ENCODE data around the gene DCPS.
"Not testable (repeated sequence)": the region's sequence is repeated elsewhere in the genome, so short reads cannot be mapped to it uniquely, and the experiment has no call there.

Gene DCPS

DNA sequence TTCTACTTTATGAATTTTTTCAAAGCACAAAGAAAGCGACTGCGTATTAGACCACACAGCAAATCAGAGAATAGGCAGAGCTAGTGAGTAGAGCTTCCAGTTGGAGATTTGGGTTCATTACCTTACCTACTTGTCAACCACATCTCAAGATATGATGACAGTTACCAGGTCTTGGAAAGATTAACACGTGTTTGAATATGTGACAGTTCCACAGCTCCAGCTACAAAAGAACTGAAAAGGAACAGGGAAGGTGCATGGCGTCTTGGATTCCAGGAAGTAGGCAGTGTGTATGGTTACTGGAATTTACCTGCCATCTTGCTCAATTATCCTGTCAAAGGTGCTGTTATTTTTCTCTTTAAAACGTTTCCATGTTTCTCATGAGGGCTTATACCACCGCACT lies 15.6 kb upstream of the DCPS start:
- no peak for DNase-seq (ENCODE audit: low read depth)

DNA sequence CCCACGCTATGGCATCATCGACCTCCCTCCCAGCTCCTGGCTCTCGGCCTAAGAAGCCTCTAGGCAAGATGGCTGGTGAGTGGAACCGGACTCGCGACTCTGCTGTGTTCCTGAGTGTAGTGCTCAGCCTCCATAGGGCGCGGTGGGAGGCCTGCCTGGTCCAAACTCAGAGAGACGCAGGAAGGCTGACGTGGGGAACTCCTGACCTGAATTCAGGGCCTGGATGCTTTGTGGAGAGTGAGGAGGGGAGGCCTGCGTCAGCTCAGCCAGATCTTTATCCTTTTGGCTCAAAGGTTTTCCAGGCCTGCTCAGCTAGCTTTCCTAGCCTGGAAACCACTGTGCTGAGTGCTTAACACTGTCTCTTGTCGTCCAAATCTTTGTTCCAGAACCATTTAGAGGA lies 13.0 kb upstream of the DCPS start:
- no peak for DNase-seq (ENCODE audit: low read depth)

DNA sequence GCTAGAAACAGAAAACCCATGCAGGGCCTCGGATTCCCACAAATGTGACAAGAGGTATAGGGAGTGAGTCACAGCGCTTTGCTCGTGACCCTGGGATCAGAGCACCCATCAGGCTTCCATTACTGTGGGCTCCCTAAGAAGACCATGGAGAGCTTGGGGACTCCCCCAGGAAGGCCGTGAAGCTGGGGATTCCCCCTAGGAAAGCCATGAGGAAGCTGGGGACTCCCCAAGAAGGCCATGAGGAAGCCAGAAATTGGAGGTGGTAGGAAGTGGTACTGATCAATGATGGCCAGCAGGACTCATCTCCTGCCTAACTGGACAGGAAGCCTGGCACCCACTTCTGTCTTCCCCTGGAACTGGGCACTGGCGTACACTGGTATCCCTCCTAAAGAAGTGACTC lies 10.1 kb upstream of the DCPS start:
- DNase-seq (ENCODE audit: low read depth), result no peak

DNA sequence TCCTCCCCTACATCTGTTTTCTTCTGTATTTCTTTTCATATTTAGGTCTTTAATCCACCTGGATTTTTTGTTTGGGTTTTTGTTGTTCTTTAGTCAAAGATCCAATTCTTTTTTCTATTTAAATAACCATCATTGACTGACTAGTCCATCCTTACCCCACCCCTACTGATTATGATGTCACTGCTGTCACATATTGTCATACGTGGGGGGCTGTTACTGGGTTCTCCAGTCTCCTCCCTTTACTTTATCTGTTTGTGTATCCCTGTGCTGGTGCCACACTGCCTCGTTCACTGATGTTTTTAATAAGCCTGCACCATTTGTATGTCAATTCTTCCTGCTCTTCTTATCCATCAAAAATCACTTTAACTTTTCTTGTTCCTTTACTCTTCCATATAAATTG lies 6.9 kb upstream of the DCPS start:
- DNase-seq (ENCODE audit: low read depth), result no peak

DNA sequence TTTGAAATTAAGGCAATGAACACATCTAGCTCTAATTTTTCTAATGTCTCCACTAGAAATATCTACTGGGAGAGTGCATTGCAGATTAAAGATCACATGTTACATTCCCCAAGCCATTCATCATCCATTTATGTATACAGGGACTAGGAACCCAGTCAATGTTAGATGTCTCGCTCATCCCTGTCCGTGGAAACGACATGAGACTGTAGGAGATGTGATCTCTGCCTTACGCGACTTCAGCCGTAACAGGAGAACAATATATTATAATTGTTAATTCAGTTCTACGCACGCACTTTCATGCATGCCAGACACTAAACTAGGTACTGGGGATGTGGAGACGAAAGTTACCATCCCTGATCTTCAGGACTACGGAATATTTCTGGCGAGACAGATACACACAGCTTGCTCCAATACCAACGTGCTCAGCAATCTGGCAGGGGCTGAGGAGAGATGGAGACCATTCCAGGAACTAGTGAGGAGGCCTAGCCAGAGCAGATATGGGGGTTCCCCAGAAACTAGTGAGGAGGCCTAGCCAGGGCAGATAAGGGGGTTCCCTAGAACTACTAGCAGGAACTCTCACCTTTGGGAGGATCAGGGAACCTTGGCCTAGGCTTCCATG lies 706 bp downstream of the DCPS start:
- no peak for DNase-seq (ENCODE audit: low read depth)

DNA sequence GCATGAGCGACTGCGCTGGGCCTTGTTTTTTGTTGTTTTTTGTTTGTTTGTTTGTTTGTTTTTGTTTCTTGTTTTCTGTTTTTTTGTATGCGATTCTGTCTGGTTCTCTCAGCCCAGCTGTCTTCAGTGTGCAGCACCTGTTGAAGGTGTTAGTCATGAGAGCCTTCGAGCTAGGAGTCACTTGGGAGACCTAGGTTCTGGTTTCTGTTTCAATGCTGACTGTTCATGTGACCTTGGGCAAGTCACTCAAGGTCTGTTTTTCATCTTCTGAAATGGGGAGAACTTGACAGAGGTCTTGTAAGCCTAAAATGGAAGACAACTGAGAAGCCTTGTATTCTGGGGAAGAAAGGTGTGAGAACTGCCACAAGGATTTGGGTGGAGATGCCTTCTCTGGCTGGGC lies 1.8 kb downstream of the DCPS start:
- DNase-seq (ENCODE audit: low read depth), result no peak

DNA sequence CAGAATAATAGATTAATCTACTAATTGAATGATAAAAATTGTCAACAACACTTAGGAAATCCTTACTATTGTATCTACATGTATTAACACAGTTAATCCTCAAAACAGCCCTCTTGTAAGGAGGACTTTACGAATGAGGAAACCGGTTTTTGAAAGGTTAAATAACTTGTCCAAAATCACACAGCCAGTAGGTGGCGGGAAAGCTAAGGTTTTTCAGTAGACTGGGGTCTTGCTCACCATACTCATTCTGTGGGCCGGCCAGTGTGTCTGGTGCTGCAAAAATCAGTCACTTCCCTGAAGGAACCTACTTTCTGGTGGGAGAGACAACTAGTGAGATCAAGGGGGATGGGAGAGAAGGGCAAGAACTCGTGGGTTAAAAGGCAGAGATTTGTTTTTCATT lies 3.8 kb downstream of the DCPS start:
- DNase-seq (ENCODE audit: low read depth), result no peak

DNA sequence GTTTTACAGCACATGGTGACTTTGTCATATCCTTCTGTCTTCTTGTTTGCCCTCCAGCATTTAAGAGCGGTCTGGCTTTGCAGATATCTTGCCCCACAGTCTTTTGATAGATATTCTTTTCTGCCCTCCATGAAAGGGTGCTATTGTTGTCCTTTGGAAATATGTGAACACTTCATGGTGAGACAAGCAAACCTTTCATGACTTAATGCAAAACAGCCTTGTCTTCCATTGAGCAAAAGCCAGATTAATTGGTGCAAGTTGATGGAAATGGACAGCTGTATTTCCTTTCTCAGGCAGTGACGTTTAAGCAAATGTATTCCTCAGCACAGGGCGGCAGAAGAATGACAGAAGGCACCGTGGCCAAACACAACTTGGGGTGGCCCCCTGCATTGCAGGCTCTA lies 4.4 kb downstream of the DCPS start:
- no peak for DNase-seq (ENCODE audit: low read depth)

DNA sequence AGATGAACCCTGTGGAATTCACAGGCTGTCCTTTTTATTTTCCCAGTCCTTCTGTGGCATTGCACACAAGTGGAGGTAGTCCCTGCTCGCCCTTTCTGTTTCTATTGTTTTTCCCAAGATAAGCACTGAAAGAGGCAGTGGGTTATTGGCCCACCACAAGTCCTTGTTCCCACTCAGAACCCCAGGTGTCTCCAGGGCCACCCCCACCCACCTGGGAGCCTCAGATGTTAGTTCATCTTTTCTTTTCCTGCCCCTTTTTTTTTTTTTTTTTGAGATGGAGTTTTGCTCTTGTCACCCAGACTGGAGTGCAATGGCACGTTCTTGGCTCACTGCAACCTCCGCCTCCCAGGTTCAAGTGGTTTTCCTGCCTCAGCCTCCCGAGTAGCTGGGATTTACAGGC lies 4.9 kb downstream of the DCPS start:
- DNase-seq (ENCODE audit: low read depth), result not testable (repeated sequence)

DNA sequence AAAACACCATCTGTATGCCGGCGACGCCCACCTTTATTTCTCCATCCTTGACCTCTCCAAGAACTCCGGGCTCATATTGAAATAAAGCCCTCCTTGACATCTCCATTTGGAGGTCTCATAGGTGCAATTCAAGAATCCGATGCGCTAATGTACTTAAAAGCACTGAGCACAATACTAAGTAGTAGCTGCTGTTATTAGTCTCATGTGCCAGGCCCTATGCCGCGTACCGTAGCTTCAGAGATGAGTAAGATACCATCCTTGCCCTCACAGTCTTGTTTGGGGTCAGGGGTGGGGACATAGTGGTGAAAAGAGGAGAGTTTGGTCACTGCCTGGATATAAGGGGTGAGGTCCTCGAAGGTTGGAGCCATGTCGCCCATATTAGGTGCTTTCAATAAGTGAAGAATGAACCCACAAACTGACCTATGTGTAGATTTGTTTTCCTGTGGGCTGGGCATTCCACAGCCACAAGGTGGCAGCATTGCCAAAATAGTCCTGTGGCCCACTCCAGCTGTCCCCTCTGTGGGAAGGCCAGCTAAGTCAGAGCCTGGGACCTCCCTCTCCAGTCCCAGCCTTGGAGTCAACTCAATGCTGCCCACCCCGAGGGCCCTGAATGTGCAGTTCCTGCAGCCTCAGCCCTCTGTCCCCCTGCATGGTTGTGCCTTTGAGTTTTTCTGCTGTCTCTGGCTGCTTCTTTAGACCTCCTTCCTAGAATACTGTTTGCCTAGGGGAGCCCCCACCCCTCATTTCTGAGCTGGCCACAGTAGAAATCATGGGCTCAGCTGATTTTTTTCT lies 6.5 kb downstream of the DCPS start:
- no peak for DNase-seq (ENCODE audit: low read depth)

DNA sequence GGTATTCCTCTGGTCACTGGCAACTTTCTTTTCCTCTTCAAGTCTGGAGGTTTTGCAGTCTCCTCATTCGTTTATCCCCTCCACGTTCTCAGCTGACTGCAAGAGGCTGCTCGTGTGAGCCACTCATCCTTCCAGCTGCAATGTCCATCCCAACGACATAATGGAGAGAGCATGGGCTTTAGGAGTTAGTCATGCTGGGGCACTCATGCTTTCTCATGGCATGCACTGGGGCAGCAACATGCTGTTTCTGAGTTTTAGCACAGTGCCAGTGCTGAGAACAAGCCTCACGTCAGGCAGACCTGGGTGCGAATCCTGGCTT lies 7.1 kb downstream of the DCPS start:
- no peak for DNase-seq (ENCODE audit: low read depth)

DNA sequence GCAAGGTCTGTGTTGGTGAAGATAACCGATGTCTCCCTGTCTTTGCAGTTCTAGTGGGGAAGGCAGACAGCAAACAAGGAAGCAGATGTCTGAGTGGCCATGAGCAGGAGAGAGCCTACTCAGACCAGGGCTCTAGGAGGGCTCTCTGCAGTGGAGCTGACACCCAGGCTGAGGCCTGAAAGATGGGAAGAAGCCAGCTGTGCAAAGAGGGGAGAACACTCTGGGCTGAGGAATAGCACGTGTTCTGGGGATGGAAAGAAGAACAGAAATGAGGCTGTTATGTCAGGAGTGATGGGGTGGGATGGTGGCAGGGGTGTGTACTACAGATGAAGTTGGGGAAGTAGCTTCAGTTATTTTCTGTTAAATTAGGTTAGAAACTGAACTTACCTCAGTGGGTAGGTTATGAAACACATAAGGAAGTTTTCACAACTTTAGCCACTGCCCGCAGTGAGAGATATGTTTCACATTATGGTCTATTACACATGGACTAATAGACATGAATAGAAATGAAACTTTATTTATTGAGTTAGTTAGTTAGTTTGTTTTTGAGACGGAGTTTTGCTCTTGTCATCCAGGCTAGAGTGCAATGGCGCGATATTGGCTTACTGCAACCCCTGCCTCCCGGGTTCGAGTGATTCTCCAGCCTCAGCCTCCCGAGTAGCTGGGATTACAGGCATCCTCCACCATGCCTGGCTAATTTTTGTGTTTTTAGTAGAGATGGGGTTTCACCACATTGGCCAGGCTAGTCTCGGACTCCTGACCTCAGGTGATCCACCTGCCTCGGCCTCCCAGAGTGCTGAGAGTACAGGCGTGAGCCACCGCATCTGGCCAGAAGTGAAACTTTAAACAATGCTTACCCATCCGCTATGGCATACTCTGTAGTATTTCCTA lies 7.8 kb downstream of the DCPS start:
- no peak for DNase-seq (ENCODE audit: low read depth)

DNA sequence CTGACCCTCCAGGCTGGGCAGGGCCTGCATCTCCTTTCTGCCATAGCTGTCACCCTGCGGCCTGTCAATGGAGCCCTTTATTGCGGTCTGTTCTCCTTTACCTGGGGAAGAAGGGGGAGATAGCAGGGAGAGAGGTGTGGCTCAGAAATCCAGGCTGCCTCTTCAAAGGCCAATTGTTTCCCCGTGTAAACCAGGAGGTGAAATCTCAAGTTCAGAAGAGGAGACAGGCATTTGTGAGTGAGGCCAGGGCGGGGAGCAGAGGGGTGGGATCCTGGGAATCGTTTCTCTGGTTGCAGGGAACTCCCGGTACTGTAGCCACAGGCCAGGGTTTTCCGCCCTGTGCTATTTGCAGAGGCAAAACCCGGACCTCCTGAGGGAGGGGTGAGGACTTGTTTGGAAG lies 9.1 kb downstream of the DCPS start:
- no peak for DNase-seq (ENCODE audit: low read depth)

DNA sequence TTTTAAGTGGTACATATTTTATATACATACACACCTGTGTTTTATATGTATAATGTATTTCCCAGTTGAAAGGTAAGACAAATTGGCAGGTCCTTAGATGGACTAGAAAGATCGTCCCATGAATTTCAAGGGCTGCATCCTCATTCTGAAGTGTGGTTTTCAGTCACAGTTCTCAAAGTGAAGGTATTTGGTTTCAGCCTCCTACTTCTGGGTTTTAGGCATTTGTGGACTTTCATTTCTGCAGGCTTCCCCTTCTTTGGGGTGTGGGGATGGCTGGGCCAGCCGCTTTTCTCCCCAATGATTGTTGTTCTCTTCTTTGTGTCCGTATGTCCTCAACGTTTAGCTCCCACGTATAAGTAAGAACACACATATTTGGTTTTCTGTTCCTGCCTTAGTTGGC lies 10.0 kb downstream of the DCPS start:
- DNase-seq (ENCODE audit: low read depth), result no peak

DNA sequence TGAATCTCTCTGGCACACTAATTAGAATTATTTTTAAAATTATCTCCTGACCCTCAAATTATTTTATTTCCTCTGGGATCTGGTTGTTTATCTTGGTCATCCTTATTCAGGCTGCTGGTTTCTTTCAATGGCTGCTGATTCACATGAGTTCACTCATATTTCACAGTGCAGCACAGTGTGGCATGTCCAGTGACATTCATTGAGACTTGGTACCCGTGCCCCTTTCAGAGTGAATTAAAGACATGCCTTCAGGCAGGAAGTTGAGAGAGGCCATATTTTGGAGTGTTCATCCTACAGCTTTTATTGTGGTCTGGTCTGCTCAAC lies 13.5 kb downstream of the DCPS start:
- no peak for DNase-seq (ENCODE audit: low read depth)

DNA sequence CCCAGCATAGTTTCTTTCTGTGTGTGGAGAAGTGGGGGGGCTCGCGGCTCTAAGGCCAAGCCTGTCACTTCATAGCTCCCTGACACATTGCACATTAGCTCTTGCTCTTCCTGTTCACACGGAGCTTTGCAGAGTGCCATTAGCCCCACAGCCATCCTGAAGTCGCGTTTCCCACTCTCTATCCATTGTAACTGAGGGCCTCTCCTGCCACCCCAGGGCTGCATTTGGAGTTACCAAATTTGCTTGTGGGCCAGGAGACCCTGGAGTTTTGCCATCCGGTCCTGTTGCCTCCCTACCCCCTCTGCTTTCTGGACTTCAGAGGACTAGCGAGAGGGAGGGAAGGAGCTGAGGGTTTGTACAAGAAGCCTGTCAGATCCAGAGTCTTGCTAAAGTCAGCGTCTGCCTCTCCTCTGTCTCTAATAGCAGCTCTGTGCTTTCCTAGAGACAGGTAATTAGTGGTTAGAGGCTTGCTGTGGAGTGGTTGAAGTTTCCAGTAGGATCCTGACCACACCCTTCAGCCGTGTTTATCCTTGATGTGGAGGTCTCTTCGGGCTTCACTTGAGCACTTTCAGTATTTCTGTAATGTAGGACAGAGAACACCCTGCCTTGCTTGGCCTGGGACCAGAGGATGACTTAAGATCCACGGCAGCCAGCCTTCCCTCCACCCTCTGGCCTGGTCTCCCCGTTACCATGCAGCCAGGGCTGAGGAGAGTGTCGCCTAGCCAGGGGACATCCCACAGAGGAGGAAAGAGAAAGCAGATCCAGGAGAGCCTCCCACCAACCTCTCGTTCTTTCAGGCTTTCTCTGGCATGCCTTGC lies 14.1 kb downstream of the DCPS start:
- DNase-seq (ENCODE audit: low read depth), result no peak

DNA sequence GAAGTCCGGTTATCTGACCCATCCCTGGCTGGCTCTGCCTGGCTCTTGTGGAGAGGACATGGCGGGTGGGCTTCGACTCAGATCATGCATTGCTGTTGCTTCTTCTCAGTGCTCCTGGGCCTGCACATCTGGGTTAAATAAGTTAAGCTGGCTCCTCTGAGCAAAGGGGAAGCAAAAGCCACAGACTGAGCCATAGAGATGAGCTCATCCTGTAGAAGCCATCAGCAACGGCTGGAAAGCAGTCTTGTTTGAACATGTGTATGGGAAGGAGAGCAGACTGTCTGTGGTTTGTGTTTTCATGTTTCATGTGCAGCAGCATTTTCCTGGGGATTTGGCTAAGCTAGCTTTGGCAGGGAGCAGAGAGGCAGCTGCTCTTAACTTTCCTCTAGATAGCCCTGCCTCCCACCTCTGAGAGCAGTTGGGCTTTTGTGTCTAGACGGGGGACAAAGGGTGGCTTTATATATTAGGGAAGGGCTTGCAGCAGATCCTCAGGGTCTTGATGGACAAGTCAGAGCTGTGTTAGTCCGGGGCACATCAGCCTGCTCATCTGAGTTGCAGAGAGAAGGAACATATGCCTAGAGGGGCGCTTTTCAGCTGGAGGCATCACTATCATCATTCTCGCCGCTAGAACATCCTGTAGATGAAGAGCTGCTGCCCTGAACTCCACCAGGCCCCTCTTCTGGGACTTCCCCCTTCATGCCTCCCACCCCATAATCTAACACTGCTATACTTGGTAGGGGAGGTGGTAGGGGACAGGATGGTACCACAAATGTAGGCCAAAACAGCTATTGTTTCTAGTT lies 14.9 kb downstream of the DCPS start:
- DNase-seq (ENCODE audit: low read depth), result no peak

DNA sequence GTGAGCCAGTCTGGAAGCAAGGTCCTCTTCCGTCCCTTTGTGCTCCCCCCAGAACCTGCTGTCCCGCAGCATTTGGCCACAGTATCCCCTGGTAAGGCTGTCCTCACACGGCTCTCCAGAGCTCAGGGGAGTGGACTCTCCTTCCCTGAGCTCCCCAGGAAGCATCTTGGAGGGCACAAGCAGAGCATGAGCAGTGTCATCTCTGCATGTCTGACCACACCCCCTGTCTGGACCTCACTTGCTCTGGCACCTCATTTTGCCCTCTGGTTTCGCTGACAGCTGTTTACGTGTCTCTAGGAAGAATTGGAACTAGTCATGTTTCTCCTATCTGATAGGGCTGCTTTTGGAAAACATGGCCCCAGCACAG lies 15.5 kb downstream of the DCPS start:
- DNase-seq (ENCODE audit: low read depth), result no peak

DNA sequence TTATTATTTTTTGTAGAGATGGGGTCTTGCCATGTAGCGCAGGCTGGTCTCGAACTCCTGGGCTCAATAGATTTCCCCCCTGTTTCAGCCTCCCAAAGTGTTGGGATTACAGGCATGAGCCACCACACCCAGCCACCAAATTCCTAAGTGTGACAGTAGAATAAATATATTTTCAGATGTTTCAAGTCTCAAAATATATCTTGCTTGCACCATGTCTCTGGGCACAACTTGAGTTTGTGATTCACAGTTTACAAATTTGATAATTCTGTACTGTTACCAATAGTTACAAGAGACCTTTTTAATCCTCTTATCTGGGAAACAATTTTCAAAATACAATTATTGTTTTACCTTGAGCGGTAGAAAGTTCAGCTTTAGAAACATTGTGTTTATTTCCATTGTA lies 19.1 kb downstream of the DCPS start:
- DNase-seq (ENCODE audit: low read depth), result no peak

DNA sequence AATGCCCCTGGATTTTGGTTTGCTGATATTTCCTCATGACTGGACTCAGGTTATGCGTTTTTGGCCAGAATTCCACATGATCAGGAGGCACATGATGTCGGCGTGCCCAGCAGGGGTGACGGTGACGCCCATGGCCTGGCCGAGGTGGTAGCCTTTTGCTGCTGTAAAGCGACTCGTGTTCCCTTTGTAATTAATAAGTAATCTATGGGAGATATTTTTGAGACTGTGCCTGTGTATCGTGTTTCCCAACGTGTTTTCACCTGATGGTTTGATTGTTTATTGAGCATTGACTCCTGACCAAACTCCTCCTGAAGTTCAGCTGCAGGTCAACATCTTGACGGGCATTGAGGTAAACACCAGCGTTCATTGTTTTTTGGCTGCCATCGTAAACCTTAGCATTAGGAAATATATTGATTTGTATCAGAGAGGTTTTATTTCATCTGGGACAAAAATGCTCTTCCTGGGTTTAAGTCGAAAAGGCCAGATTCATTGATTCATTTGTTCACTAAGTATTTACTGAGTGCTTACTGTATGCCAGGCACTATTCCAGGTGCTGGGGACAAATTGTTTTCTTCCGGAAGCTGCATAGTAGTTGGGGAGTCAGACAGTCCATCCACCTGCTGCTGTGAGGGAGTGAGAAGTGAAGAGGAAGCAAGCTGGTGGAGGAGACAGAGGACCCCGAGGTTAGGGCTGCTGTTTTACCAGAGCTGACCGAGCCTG lies 23.6 kb downstream of the DCPS start:
- DNase-seq (ENCODE audit: low read depth), result no peak

DNA sequence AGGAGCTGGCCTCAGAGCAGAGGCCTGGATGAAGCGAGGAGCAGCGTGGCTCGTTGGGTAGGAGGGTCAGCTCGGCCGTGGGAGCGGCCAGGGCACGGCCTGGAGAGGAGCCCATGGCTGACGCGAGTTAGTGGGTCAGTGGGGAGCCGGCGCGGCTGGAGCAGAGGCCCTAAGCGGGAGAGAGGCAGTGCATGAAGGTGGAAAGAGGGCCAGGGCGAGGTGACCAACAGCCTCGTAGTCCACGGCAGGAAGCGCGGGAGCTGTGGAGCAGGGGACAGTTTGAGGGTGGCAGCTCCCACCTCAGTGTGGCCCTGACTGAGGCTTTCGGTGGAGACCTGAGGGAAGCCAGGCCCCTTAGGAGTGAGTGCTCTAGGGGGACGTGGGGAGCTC lies 24.1 kb downstream of the DCPS start:
- no peak for DNase-seq (ENCODE audit: low read depth)
